Tibial artery (tissue), 4 donors: ENCODE data around the gene SIK2.

Experiments
- DNase-seq, 2 donors: peaks; one replicate each; pipeline ENCODE4 v3.0.0-alpha.2; 2019
- H3K27ac ChIP-seq, 2 donors: fragments of 200-600 bp; sonication (generic) in 1 of 2; 1 replicate in 1 of 2; 2 replicates in 1 of 2; pipeline ENCODE4 v1.5.1; 2018 to 2019; ENCODE audit warnings: mild to moderate bottlenecking in 1 of 2
- H3K27me3 ChIP-seq, 2 donors: fragments of 200-600 bp; sonication (generic) in 1 of 2; one replicate each; pipeline versions ENCODE4 v1.5.1 to v1.6.0; 2016 to 2019
- H3K36me3 ChIP-seq, 3 donors: fragments of 200-600 bp; sonication (generic) in 2 of 3; one replicate each; pipeline ENCODE4 v1.5.1; 2016 to 2019; ENCODE audit warnings: mild to moderate bottlenecking in 2 of 3
- H3K4me1 ChIP-seq, 4 donors: fragments of 200-600 bp; sonication (generic) in 2 of 4; 1 replicate in 3 of 4; 2 replicates in 1 of 4; pipeline ENCODE4 v1.5.1; 2016 to 2019
- H3K4me3 ChIP-seq, 2 donors: fragments of 200-600 bp; sonication (generic) in 1 of 2; 1 replicate in 1 of 2; 2 replicates in 1 of 2; pipeline ENCODE4 v1.5.1; 2018 to 2019; ENCODE audit warnings: mild to moderate bottlenecking in 2 of 2
- H3K9me3 ChIP-seq, 3 donors: fragments of 200-600 bp; sonication (generic) in 1 of 3; one replicate each; pipeline ENCODE4 v1.5.1; 2016 to 2019
- intact Hi-C: fragments of 100-400 bp; cut with DNase I; formaldehyde crosslinking; loops from one replicate; pipeline ENCODE4 v1.15.0; 2023; ENCODE audit warnings: low total_unique reads
- TF ChIP-seq, protein P1 (sequence below), 2 experiments: fragments of 200-600 bp in 1 of 2; fragments of 450-650 bp in 1 of 2; IDR thresholded peaks; one replicate each; pipeline ENCODE4 v1.5.1; 2017 to 2019; ENCODE audit warnings: antibody characterized with exemption in 2 of 2, mild to moderate bottlenecking in 1 of 2, moderate library complexity in 1 of 2

The SIK2 gene

GRCh38 chr11:111605681-111606080, 3.4 kb downstream of the SIK2 start:
- DNase-seq, result no peak
- Histone ChIP-seq H3K9me3 (no peaks in the 10 kb centered on the region), H3K4me1 (peaks cover 0 to 20% (median 11%) of the 10 kb centered on the region in 4 donors), H3K36me3 (no peaks in the 10 kb centered on the region), H3K27ac (no peak overlapping the region), H3K27me3 (no peaks in the 10 kb centered on the region), H3K4me3 (no peak overlapping the region)
- TF ChIP-seq, protein P1, sequence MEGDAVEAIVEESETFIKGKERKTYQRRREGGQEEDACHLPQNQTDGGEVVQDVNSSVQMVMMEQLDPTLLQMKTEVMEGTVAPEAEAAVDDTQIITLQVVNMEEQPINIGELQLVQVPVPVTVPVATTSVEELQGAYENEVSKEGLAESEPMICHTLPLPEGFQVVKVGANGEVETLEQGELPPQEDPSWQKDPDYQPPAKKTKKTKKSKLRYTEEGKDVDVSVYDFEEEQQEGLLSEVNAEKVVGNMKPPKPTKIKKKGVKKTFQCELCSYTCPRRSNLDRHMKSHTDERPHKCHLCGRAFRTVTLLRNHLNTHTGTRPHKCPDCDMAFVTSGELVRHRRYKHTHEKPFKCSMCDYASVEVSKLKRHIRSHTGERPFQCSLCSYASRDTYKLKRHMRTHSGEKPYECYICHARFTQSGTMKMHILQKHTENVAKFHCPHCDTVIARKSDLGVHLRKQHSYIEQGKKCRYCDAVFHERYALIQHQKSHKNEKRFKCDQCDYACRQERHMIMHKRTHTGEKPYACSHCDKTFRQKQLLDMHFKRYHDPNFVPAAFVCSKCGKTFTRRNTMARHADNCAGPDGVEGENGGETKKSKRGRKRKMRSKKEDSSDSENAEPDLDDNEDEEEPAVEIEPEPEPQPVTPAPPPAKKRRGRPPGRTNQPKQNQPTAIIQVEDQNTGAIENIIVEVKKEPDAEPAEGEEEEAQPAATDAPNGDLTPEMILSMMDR (IDR thresholded peaks at IDR 0.05), result no peak
- intact Hi-C loops, result no loop called here

- H3K36me3 ChIP-seq, result no peaks in the 10 kb centered on the region
- no peak for DNase-seq
- TF ChIP-seq, protein P1 (IDR thresholded peaks at IDR 0.05), result no peak
- no peaks in the 10 kb centered on the region for H3K27me3 ChIP-seq
- H3K4me3 ChIP-seq, result no peak overlapping the region
- intact Hi-C loops, result no loop called here
- H3K27ac ChIP-seq, result no peak overlapping the region
- peaks cover 0 to 17% (median 9%) of the 10 kb centered on the region in 4 donors for H3K4me1 ChIP-seq
- H3K9me3 ChIP-seq, result no peaks in the 10 kb centered on the region
These were observed 4.7 kb downstream of the SIK2 start for GRCh38 chr11:111606986-111607385.

DNA sequence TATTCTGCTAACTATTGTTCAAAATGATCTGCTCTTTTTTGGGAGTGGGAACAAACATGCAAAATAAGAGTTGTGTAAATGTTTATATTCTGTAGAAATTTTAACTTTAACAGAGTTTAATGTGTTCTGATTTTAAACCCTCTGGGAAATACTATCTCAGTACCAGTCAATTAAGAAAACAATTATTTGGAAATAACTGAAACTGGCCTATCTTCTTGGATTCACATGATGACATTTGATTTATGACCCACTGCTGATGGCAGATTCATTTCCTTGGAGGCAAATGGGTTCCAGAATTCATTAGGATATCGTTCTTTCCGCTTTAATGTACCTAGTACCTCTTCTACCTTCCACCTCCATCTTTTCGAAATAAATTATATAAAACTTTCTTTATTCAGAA, 5.5 kb downstream of the SIK2 start:
- intact Hi-C loops, result no loop called here
- no peaks in the 10 kb centered on the region for H3K9me3 ChIP-seq
- no peak overlapping the region for H3K27ac ChIP-seq
- no peak overlapping the region for H3K4me3 ChIP-seq
- H3K36me3 ChIP-seq, result no peaks in the 10 kb centered on the region
- TF ChIP-seq, protein P1 (IDR thresholded peaks at IDR 0.05), result no peak
- DNase-seq, result no peak
- no peaks in the 10 kb centered on the region for H3K27me3 ChIP-seq
- H3K4me1 ChIP-seq, result peaks cover 0 to 20% (median 9%) of the 10 kb centered on the region in 4 donors

GRCh38 chr11:111612224-111612623, 10.0 kb downstream of the SIK2 start:
- TF ChIP-seq, protein P1 (IDR thresholded peaks at IDR 0.05), result no peak
- Histone ChIP-seq H3K27ac (no peak overlapping the region), H3K4me3 (no peak overlapping the region), H3K4me1 (peaks cover 0 to 10% (median 0%) of the 10 kb centered on the region in 4 donors), H3K27me3 (no peaks in the 10 kb centered on the region), H3K9me3 (no peaks in the 10 kb centered on the region), H3K36me3 (peaks cover 0 to 13% (median 5%) of the 10 kb centered on the region in 3 donors)
- intact Hi-C loops, result no loop called here
- no peak for DNase-seq

DNA sequence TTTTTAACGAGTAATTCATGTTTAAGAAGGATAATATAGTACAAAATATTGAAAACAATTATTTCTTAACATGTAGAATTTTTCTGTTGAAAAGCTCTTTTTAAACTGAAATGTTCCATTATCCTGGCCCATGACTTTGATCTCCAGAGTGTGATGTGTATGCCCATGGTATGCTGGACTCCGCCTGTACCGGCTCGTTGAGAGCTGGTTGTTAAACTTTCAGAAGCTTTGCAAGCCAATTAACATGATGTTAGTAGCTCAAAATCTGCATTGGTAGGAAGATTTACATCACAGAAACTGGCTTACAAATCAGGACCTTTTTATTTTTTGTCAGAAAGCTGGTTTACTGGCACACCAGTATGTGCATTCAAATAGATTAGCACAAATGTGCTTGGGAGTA, 15.0 kb downstream of the SIK2 start:
- H3K9me3 ChIP-seq, result no peaks in the 10 kb centered on the region
- H3K4me1 ChIP-seq, result no peaks in the 10 kb centered on the region
- H3K36me3 ChIP-seq, result peaks cover 25 to 32% (median 29%) of the 10 kb centered on the region in 3 donors
- no peak overlapping the region for H3K27ac ChIP-seq
- TF ChIP-seq, protein P1 (IDR thresholded peaks at IDR 0.05), result no peak
- intact Hi-C loops, result no loop called here
- DNase-seq, result no peak
- H3K4me3 ChIP-seq, result no peak overlapping the region
- H3K27me3 ChIP-seq, result no peaks in the 10 kb centered on the region

DNA sequence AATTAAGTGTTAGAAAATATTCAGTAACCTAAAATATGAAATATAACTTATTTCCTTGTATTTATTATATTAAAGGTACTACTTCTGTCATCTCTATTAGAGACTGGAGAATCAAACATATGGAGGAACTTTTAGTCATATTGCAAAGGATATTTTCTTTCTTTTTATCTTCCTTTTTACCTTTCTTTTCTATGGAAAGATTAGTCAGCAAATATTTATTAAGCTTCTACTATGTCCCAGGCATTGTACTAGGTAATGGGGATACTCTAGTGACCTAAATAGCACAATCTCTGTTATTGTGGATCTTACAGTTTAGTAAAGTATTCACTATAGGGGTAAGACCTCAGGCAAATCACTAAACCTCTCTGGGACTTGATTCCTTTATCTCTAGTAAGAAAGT, 18.3 kb downstream of the SIK2 start:
- Histone ChIP-seq H3K27me3 (no peaks in the 10 kb centered on the region), H3K4me3 (no peak overlapping the region), H3K4me1 (no peaks in the 10 kb centered on the region), H3K27ac (no peak overlapping the region), H3K36me3 (peaks cover 25 to 40% (median 29%) of the 10 kb centered on the region in 3 donors), H3K9me3 (no peaks in the 10 kb centered on the region)
- DNase-seq, result no peak
- intact Hi-C loops, result no loop called here
- TF ChIP-seq, protein P1 (IDR thresholded peaks at IDR 0.05), result no peak
